Measurements from ENCODE around the gene SUPT3H. TPM values are rescaled to one million over a fixed set of nuclear protein-coding genes. Genes with fewer than 3 reads are reported as not detected.

SUPT3H gene
- total and polyA plus RNA-seq, 2 of the 13 experiments (the other 11 are each of a cell fraction or from before 2014, with no cell fraction given) = 11.9 to 36.1 TPM

GRCh38 chr6:45084257-45084656, 293.5 kb downstream of the SUPT3H start:
- POLR2A ChIA-PET = no interaction called here
- TF ChIP-seq, protein P1, sequence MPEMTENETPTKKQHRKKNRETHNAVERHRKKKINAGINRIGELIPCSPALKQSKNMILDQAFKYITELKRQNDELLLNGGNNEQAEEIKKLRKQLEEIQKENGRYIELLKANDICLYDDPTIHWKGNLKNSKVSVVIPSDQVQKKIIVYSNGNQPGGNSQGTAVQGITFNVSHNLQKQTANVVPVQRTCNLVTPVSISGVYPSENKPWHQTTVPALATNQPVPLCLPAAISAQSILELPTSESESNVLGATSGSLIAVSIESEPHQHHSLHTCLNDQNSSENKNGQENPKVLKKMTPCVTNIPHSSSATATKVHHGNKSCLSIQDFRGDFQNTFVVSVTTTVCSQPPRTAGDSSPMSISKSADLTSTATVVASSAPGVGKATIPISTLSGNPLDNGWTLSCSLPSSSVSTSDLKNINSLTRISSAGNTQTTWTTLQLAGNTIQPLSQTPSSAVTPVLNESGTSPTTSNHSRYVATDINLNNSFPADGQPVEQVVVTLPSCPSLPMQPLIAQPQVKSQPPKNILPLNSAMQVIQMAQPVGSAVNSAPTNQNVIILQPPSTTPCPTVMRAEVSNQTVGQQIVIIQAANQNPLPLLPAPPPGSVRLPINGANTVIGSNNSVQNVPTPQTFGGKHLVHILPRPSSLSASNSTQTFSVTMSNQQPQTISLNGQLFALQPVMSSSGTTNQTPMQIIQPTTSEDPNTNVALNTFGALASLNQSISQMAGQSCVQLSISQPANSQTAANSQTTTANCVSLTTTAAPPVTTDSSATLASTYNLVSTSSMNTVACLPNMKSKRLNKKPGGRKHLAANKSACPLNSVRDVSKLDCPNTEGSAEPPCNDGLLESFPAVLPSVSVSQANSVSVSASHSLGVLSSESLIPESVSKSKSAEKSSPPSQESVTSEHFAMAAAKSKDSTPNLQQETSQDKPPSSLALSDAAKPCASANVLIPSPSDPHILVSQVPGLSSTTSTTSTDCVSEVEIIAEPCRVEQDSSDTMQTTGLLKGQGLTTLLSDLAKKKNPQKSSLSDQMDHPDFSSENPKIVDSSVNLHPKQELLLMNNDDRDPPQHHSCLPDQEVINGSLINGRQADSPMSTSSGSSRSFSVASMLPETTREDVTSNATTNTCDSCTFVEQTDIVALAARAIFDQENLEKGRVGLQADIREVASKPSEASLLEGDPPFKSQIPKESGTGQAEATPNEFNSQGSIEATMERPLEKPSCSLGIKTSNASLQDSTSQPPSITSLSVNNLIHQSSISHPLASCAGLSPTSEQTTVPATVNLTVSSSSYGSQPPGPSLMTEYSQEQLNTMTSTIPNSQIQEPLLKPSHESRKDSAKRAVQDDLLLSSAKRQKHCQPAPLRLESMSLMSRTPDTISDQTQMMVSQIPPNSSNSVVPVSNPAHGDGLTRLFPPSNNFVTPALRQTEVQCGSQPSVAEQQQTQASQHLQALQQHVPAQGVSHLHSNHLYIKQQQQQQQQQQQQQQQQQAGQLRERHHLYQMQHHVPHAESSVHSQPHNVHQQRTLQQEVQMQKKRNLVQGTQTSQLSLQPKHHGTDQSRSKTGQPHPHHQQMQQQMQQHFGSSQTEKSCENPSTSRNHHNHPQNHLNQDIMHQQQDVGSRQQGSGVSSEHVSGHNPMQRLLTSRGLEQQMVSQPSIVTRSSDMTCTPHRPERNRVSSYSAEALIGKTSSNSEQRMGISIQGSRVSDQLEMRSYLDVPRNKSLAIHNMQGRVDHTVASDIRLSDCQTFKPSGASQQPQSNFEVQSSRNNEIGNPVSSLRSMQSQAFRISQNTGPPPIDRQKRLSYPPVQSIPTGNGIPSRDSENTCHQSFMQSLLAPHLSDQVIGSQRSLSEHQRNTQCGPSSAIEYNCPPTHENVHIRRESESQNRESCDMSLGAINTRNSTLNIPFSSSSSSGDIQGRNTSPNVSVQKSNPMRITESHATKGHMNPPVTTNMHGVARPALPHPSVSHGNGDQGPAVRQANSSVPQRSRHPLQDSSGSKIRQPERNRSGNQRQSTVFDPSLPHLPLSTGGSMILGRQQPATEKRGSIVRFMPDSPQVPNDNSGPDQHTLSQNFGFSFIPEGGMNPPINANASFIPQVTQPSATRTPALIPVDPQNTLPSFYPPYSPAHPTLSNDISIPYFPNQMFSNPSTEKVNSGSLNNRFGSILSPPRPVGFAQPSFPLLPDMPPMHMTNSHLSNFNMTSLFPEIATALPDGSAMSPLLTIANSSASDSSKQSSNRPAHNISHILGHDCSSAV (CRISPR knock-in tag; IDR thresholded peaks at IDR 0.05; ENCODE audit: borderline replicate concordance) = no peak
- TF ChIP-seq POGZ (CRISPR knock-in tag; IDR thresholded peaks at IDR 0.05) = no peak
- TF ChIP-seq, protein P2, sequence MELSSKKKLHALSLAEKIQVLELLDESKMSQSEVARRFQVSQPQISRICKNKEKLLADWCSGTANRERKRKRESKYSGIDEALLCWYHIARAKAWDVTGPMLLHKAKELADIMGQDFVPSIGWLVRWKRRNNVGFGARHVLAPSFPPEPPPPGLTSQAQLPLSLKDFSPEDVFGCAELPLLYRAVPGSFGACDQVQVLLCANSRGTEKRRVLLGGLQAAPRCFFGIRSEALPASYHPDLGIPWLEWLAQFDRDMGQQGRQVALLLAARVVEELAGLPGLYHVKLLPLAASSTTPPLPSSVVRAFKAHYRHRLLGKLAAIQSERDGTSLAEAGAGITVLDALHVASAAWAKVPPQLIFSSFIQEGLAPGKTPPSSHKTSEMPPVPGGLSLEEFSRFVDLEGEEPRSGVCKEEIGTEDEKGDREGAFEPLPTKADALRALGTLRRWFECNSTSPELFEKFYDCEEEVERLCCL (CRISPR knock-in tag; IDR thresholded peaks at IDR 0.05; ENCODE audit: borderline replicate concordance) = no peak
- TF ChIP-seq HHEX (CRISPR knock-in tag; IDR thresholded peaks at IDR 0.05) = no peak
- TF ChIP-seq ZBTB8A (CRISPR knock-in tag; IDR thresholded peaks at IDR 0.05; ENCODE audit: borderline replicate concordance, low read depth) = no peak
- TF ChIP-seq ZNF7 (CRISPR knock-in tag; IDR thresholded peaks at IDR 0.05) = no peak
- Histone ChIP-seq H3K27ac (ENCODE audit: extremely low read length, insufficient read depth, low read length) (no peak overlapping the region), H3K9ac (ENCODE audit: insufficient read depth, low read depth, low read length) (no peak overlapping the region), H3K27me3 (ENCODE audit: control insufficient read depth in 1 of 2, insufficient read depth in 2 of 2, low read length in 2 of 2) (no peaks in the 10 kb centered on the region), H3K4me1 (ENCODE audit: insufficient read depth, low read length) (no peaks in the 10 kb centered on the region), H4K20me1 (ENCODE audit: insufficient read depth, low read length) (no peaks in the 10 kb centered on the region), H3K36me3 (replicated peaks in 1 of 2; ENCODE audit: control insufficient read depth in 1 of 2, insufficient read depth in 2 of 2, low read length in 2 of 2) (no peaks in the 10 kb centered on the region), H3K4me2 (ENCODE audit: low read depth, low read length) (no peak overlapping the region), H3K79me2 (ENCODE audit: insufficient read depth, low read length) (no peaks in the 10 kb centered on the region), H3K4me3 (replicated peaks in 1 of 3; ENCODE audit: insufficient read depth in 1 of 3, low read depth in 2 of 3, low read length in 3 of 3) (no peak overlapping the region), H2AFZ (ENCODE audit: low read length) (no peak overlapping the region), H3K9me3 (ENCODE audit: low read length) (peaks cover 4% of the 10 kb centered on the region; the same call in 1 of the 2 replicates)
- CTCF ChIA-PET (ENCODE audit: low intra/inter-chr PET ratio, low total read pairs) = no interaction called here
- WGBS (ENCODE audit: low lambda C conversion rate) = 95% methylated on average over 3 of the region's 3 CpGs
- DNase-seq (ENCODE audit: low spot score) = no peak
- no TSS peak for BruUV-seq (replicated peaks)
- in situ Hi-C loops (cut with HindIII; ENCODE audit: extremely low pct_ligation_motif_present, low pct_unique_long_range_greater_than_20kb) = no loop called here
- FAIRE-seq = no peak
- no peak for ATAC-seq
- intact Hi-C loops (cut with micrococcal nuclease; ENCODE audit: unreplicated experiment) = no loop called here

All from HepG2 (cell line).